NCI-H187 treated with DMSO at 0.1 percent for 48 hours (cell line): ENCODE measurements around the gene CTSS.
"Not testable (repeated sequence)": the region's sequence is repeated elsewhere in the genome, so short reads cannot be mapped to it uniquely, and the experiment has no call there.

Experiments
- DNase-seq: peaks from one replicate; lab custom pipeline; 2025; lab: John Stamatoyannopoulos, UW

CTSS gene

GRCh38 chr1:150765296-150765976 lies at the start of gene CTSS:
TSS of gene CTSS (minus strand) at chr1:150765778. CDS start at chr1:150764763, 1,015 bp downstream.
- DNase-seq: no peak

- DNase-seq: no peak
These were observed 47.6 kb upstream of the CTSS start for GRCh38 chr1:150813028-150813707.

GRCh38 chr1:150810958-150811659 lies 45.5 kb upstream of the CTSS start:
- DNase-seq: no peak

GRCh38 chr1:150809651-150810050 lies 44.1 kb upstream of the CTSS start:
- DNase-seq: no peak

GRCh38 chr1:150808846-150809245 lies 43.3 kb upstream of the CTSS start:
- no peak for DNase-seq

GRCh38 chr1:150808121-150808520 lies 42.5 kb upstream of the CTSS start, which contains the start of gene CTSK:
TSS of gene CTSK (minus strand) at chr1:150808260. CDS start at chr1:150806805, 1,455 bp downstream.
- DNase-seq: no peak

- no peak for DNase-seq
These were observed 41.9 kb upstream of the CTSS start for GRCh38 chr1:150807249-150808023.

- DNase-seq: no peak
These were observed 40.3 kb upstream of the CTSS start for GRCh38 chr1:150805899-150806298.

- no peak for DNase-seq
These were observed 39.1 kb upstream of the CTSS start for GRCh38 chr1:150804671-150805070.

- no peak for DNase-seq
These were observed 33.5 kb upstream of the CTSS start for GRCh38 chr1:150799089-150799488.

- peak; percentile 99 for DNase-seq
These were observed 32.9 kb upstream of the CTSS start for GRCh38 chr1:150798525-150798924.

- no peak for DNase-seq
These were observed 30.8 kb upstream of the CTSS start for GRCh38 chr1:150796374-150796773.

- DNase-seq: not testable (repeated sequence)
These were observed 28.2 kb upstream of the CTSS start for GRCh38 chr1:150793778-150794177.

GRCh38 chr1:150793221-150793620 lies 27.6 kb upstream of the CTSS start:
- DNase-seq: no peak

- no peak for DNase-seq
These were observed 26.0 kb upstream of the CTSS start for GRCh38 chr1:150791585-150791984.

- no peak for DNase-seq
These were observed 23.8 kb upstream of the CTSS start for GRCh38 chr1:150789396-150789795.

- DNase-seq: no peak
These were observed 23.4 kb upstream of the CTSS start for GRCh38 chr1:150788946-150789345.

- DNase-seq: no peak
These were observed 21.9 kb upstream of the CTSS start for GRCh38 chr1:150787455-150787854.

- DNase-seq: no peak
These were observed 14.9 kb upstream of the CTSS start for GRCh38 chr1:150780510-150780909.

- no peak for DNase-seq
These were observed 12.8 kb upstream of the CTSS start for GRCh38 chr1:150778409-150778808.

- no peak for DNase-seq
These were observed 12.0 kb upstream of the CTSS start for GRCh38 chr1:150777544-150777943.

GRCh38 chr1:150775931-150776505 lies 10.4 kb upstream of the CTSS start:
- DNase-seq: not testable (repeated sequence)
